Central memory CD8-positive, alpha-beta T cell (primary cell): ENCODE data around the gene IL17B.

Experiments
- ATAC-seq: fragments of 150-1000 bp; cut with Tn5 transposase; replicated peaks from 2 replicates; pipeline ENCODE4 v1.10.0; 2022; ENCODE audit warnings: mild to moderate bottlenecking, moderate FRiP score, moderate number of reproducible peaks; ENCODE audit not compliant: poor library complexity, severe bottlenecking; ENCODE audit errors: extremely low read depth
- DNase-seq, 2 donors: peaks; one replicate each; pipeline ENCODE4 v3.0.0; 2021; ENCODE audit warnings: low spot score in 2 of 2
- H3K27ac Mint-ChIP-seq: one replicate; pipeline ENCODE4 v1.8.0; 2022; ENCODE audit warnings: low read depth, mild to moderate bottlenecking, moderate library complexity, mixed read lengths
- H3K27me3 Mint-ChIP-seq: one replicate; pipeline ENCODE4 v1.8.0; 2022; ENCODE audit warnings: mixed read lengths
- H3K36me3 Mint-ChIP-seq: one replicate; pipeline ENCODE4 v1.8.0; 2022; ENCODE audit warnings: mild to moderate bottlenecking, moderate library complexity, mixed read lengths; ENCODE audit not compliant: insufficient read depth
- H3K4me1 Mint-ChIP-seq: one replicate; pipeline ENCODE4 v1.8.0; 2022; ENCODE audit warnings: mixed read lengths
- H3K4me3 Mint-ChIP-seq: one replicate; pipeline ENCODE4 v1.8.0; 2022; ENCODE audit warnings: mild to moderate bottlenecking, moderate library complexity, mixed read lengths
- H3K9me3 Mint-ChIP-seq: one replicate; pipeline ENCODE4 v1.8.0; 2022; ENCODE audit warnings: mixed read lengths

Gene IL17B

DNA sequence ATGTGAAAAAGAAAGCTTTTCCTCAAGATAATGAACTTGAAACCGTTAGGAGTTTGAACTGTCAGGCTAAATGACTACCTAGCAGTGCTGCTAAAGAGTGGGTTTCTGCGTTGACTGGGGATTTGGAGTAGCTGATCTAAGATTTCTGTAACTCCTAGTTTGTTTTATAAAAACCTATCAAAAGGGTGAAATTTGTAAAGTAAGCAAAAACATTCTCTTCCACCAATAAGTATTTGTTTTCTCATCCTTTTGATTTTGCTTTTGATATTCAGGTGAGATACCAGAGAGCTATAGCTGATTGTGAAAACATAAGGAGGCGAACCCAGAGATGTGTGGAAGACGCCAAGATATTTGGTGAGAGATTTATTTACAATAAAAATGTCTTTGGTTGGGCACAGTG is 29.7 kb downstream of the IL17B start:
- ATAC-seq (no peak), DNase-seq (no peak)
- Mint-ChIP-seq H3K36me3 (peaks cover 68% of the 10 kb centered on the region), H3K4me3 (no peak overlapping the region), H3K27me3 (no peaks in the 10 kb centered on the region), H3K9me3 (no peaks in the 10 kb centered on the region), H3K27ac (no peak overlapping the region), H3K4me1 (peaks cover 58% of the 10 kb centered on the region)

DNA sequence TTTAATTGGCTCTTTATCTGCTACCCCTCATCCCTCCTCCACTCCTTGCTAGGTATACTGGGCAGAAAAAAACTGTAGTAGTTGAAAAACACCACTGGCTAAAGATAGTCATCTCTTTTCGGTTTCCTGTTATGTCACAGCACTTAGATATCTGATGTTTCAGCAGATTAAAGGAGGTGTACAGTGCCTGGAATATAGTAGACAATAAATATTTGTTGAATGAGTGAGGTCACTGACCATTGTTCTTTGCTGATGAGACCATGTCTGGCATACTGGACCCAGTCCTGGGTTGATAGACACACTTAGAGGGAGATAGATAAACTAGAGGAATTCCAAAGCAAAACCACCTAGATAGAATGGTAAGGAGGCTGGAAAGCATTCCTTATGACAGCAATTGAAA is 30.6 kb downstream of the IL17B start:
- Mint-ChIP-seq H3K27me3 (no peaks in the 10 kb centered on the region), H3K4me1 (peaks cover 63% of the 10 kb centered on the region), H3K4me3 (peak overlapping the region; percentile 51), H3K27ac (peak overlapping the region; percentile 83), H3K36me3 (peaks cover 61% of the 10 kb centered on the region), H3K9me3 (no peaks in the 10 kb centered on the region)
- ATAC-seq (no peak), DNase-seq (no peak)

DNA sequence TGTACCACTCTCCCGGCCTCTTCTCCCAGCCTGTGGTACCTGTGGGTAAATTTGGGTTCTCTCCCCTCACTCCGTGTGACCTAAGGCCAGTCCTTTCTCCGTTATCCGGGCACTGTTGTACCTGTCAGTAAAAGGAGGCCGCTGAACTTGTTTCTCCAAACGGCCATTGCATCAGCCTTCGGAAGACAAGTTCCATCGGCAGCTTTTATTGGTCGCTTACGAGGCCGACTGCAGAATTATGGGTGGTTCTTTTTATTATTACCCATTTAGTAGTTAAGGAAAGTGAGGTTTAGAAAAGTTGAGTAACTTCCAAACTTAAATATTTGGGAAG is 33.2 kb downstream of the IL17B start:
- H3K4me1 Mint-ChIP-seq = peaks cover 56% of the 10 kb centered on the region
- ATAC-seq = no peak
- peak overlapping the region; percentile 90 for H3K4me3 Mint-ChIP-seq
- DNase-seq = no peak
- no peaks in the 10 kb centered on the region for H3K9me3 Mint-ChIP-seq
- H3K36me3 Mint-ChIP-seq = peaks cover 39% of the 10 kb centered on the region
- H3K27ac Mint-ChIP-seq = peak overlapping the region; percentile 84
- no peaks in the 10 kb centered on the region for H3K27me3 Mint-ChIP-seq

DNA sequence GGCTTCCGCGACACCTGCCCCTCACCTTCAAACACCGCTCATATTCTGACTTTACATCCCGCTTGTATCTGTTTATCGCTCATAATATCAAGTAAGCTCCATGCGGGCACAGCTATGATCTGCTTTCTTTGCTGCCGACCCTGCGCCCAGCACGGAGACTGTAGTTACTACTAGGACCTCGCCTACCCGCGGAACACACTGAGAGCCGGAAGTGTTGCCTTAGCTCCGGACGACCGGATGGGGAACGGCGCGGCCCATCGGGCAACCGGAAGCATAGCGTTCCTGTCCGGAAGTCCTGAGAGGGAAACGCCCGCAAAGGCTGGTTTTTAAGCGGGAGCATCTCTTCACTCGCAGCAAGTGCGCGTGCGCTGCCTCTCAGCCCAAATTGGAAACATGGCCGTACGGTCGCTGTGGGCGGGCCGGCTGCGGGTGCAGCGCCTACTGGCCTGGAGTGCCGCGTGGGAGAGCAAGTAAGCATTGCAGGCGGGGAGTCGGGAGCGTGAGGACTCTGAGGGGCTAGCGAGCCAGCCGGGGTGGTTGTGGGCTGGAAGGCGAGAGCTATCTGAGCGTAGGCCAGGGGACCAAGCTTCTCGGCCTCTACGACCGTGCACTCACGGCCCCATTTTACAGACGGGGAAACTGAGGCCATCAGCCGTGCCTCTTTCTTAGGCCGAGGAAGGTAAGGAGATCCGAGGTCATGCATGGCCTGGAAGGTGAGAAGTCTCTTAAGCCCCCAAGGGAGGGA is 33.8 kb downstream of the IL17B start, which contains the start of gene GRPEL2:
Gene GRPEL2, plus strand, starts transcription at position 353 of the 745 bp plus-strand sequence. Its CDS starts 41 bp downstream, at position 394.
- peak within 1 kb of the TSS; percentile 90 for H3K4me3 Mint-ChIP-seq
- H3K36me3 Mint-ChIP-seq = peaks cover 34% of the 10 kb centered on the region
- no peaks in the 10 kb centered on the region for H3K9me3 Mint-ChIP-seq
- H3K4me1 Mint-ChIP-seq = peaks cover 52% of the 10 kb centered on the region
- peak; percentile 73 for ATAC-seq
- H3K27me3 Mint-ChIP-seq = no peaks in the 10 kb centered on the region
- peak; percentile 63 to 68 for DNase-seq
- H3K27ac Mint-ChIP-seq = peak within 1 kb of the TSS; percentile 84

DNA sequence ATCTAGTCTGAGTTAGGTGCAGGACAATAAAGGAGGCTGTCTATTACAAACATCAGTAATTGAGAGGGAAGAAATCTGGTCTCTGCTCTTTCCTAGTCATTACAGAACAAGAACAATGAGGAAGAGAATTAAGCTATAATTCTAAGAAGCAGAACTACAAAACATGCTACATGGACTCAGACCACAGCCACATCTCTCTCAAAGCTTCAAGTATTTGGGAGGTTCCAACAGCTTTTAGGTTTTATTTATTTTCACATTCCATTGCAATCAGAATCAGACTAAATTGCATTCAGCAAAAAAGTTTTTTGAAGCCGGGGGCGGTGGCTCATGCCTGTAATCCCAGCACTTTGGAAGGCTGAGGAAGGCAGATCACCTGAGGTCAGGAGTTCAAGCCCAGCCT is 34.9 kb downstream of the IL17B start:
- no peaks in the 10 kb centered on the region for H3K9me3 Mint-ChIP-seq
- peak overlapping the region; percentile 90 for H3K4me3 Mint-ChIP-seq
- ATAC-seq = no peak
- no peaks in the 10 kb centered on the region for H3K27me3 Mint-ChIP-seq
- H3K4me1 Mint-ChIP-seq = peaks cover 44% of the 10 kb centered on the region
- DNase-seq = no peak
- H3K36me3 Mint-ChIP-seq = peaks cover 22% of the 10 kb centered on the region
- no peak overlapping the region for H3K27ac Mint-ChIP-seq

DNA sequence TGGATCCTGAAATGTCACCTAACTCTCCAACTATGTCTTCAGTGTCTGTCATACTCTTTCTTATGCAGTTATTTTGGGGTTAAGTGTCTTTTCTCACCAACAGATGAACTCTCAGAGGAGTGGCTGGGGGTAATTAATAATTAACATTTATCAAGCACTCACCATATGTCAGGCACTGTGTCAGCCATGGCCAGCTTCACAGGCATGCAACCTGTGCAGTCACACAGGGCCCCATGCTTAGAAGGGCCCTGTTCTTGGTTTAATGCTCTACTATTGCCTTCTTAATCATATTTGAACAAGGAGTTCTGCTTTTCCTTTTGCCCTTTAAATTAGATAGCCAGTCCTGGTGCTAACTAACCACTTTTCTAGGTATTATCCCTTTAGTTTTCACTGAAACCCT is 37.2 kb downstream of the IL17B start:
- DNase-seq = no peak

DNA sequence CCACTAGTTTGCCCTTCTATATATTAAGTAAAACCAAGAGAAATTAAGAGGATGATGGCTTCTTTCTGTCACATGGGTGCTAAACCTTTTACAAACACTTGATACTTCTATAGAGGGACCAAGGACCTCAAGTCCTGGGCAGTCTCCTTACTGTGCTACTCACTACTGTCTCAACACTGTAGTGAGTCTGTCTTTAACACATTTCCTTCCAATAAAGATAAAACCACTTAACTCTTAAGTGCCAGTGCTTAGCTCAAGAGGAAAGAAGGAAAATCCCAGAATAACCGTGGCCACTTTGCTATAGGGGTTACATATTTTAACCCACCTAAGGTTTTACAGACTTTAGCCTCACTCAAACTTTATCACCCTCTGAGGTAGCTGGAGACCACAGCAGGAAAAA is 38.2 kb downstream of the IL17B start:
- Mint-ChIP-seq H3K36me3 (peaks cover 8% of the 10 kb centered on the region), H3K9me3 (no peaks in the 10 kb centered on the region), H3K27me3 (no peaks in the 10 kb centered on the region), H3K4me1 (peaks cover 18% of the 10 kb centered on the region), H3K27ac (no peak overlapping the region), H3K4me3 (no peak overlapping the region)
- DNase-seq (no peak), ATAC-seq (no peak)

More for the DNA sequence above, 37.2 kb downstream of the IL17B start:
- H3K4me1 Mint-ChIP-seq = peaks cover 24% of the 10 kb centered on the region
- no peaks in the 10 kb centered on the region for H3K9me3 Mint-ChIP-seq
- H3K36me3 Mint-ChIP-seq = peaks cover 12% of the 10 kb centered on the region
- no peaks in the 10 kb centered on the region for H3K27me3 Mint-ChIP-seq
- no peak overlapping the region for H3K4me3 Mint-ChIP-seq
- no peak overlapping the region for H3K27ac Mint-ChIP-seq
- ATAC-seq = no peak

DNA sequence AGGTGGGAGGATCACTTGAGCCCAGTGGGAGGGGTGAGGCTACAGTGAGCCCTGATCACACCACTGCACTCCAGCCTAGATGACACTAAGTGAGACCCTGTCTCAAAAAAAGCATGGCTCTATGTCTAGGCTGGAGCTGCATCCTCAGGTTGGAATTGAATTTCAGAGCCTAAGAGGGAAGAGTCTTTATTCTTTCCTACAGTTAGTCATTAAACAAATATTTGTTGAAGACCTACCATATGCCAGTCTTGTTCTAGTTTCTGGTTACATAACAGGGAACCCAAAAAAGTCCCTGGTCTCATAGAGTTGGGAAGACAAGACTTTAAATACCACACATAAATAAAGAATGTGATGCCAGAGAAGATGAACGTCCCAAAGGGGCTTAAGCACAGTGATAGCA is 40.7 kb downstream of the IL17B start:
- Mint-ChIP-seq H3K4me3 (no peak overlapping the region), H3K27ac (no peak overlapping the region), H3K4me1 (no peaks in the 10 kb centered on the region), H3K9me3 (no peaks in the 10 kb centered on the region), H3K27me3 (peaks cover 9% of the 10 kb centered on the region), H3K36me3 (peaks cover 4% of the 10 kb centered on the region)
- DNase-seq (no peak), ATAC-seq (no peak)

DNA sequence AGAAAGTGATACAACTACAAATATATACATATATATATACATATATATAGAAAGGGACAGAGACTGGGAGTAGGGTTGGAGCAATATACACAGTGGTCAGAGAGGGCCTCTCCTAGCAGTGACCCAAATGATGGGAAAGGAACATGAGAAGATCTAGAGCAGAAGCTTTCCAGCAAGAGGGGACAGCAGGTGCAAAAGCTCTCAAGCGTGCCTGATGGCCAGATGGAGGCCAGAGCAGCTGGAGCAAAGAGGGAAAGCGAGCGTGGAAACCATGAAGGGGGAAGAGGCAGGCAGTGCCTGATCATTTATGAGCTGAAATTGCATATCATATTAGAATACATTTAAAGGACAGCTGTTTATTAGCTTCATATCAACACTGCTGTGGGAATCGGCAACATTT is 41.4 kb downstream of the IL17B start:
- no peak for ATAC-seq

DNA sequence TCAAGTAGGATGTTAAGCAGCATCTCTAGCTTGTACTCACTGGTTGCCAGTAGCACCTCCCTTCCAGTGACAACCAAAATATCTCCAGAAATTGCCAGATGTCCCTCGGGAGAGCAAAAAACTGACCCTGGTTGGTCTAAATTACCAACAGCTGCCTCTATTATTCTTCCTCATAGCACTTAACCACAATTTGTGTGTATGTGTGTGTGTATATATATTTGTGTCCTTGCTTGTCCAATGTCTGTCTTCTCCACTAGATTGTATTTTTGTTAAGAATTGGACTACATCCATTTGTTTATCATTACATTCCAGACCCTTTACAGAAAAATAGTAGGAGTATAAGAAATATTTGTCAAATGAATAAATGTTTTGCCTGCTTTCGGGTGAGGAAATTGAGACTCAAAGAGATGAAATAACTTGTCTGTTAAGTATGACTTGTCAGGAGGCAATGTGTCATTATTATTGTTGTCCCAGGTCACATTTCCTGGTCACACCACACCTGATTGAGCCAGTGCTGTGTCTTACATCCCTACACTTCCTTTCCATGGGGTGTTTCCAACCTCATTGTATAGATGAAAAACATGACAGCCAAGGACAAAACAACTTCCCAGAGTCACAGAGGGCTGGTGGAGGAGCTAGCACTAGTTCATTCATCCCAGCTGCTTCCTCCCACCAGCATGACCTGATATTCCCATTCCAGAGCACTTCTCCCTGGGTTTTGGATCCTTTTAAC is 45.2 kb downstream of the IL17B start:
- Mint-ChIP-seq H3K9me3 (no peaks in the 10 kb centered on the region), H3K4me3 (no peak overlapping the region), H3K27ac (no peak overlapping the region), H3K36me3 (peaks cover 4% of the 10 kb centered on the region), H3K4me1 (no peaks in the 10 kb centered on the region), H3K27me3 (peaks cover 9% of the 10 kb centered on the region)
- no peak for DNase-seq
- no peak for ATAC-seq

More for the DNA sequence above, 41.4 kb downstream of the IL17B start:
- H3K27ac Mint-ChIP-seq = no peak overlapping the region
- peaks cover 9% of the 10 kb centered on the region for H3K27me3 Mint-ChIP-seq
- no peak overlapping the region for H3K4me3 Mint-ChIP-seq
- no peaks in the 10 kb centered on the region for H3K4me1 Mint-ChIP-seq
- no peak for DNase-seq
- peaks cover 4% of the 10 kb centered on the region for H3K36me3 Mint-ChIP-seq
- H3K9me3 Mint-ChIP-seq = no peaks in the 10 kb centered on the region

DNA sequence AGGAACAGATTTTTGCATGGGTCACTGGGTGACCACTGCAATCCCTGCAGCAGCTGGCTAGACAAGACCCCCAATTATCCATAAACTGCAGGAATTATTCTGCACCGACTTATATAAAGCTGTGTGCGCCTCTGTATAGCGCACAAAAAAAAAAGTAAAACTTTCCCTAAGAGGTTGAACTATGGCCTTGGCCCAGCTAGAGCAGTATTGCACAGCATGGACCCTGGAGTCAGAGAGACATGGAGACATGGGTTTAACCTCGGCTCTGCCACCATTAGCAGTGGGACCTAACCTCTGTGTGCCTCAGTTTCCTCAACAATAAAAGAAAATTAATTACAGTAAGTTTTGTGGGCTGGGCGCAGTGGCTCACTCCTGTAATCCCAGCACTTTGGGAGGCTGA is 50.9 kb downstream of the IL17B start:
- Mint-ChIP-seq H3K36me3 (no peaks in the 10 kb centered on the region), H3K27me3 (no peaks in the 10 kb centered on the region), H3K9me3 (no peaks in the 10 kb centered on the region), H3K4me1 (no peaks in the 10 kb centered on the region), H3K27ac (no peak overlapping the region), H3K4me3 (no peak overlapping the region)
- ATAC-seq (no peak), DNase-seq (no peak)

DNA sequence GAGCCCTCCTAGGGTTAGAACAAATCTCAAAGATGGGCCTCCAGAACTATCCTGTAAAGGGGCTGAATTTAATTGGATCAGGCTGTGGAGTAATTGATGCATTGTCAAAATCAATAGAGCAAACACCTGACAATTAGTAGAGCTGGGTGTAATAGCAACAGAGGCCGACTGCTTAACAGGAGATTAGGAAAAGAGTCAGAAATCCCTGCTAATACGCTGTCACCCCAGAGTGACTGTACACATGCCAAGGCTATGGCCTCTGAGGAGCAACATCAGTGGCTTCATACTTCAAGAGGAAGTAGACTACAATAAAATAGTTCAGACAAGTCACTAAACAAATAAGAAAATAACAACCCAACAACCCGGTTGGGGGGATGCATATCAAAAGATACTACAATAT is 52.5 kb downstream of the IL17B start:
- Mint-ChIP-seq H3K4me3 (no peak overlapping the region), H3K4me1 (no peaks in the 10 kb centered on the region), H3K27ac (no peak overlapping the region), H3K36me3 (no peaks in the 10 kb centered on the region), H3K27me3 (no peaks in the 10 kb centered on the region), H3K9me3 (no peaks in the 10 kb centered on the region)
- DNase-seq = no peak
- no peak for ATAC-seq

DNA sequence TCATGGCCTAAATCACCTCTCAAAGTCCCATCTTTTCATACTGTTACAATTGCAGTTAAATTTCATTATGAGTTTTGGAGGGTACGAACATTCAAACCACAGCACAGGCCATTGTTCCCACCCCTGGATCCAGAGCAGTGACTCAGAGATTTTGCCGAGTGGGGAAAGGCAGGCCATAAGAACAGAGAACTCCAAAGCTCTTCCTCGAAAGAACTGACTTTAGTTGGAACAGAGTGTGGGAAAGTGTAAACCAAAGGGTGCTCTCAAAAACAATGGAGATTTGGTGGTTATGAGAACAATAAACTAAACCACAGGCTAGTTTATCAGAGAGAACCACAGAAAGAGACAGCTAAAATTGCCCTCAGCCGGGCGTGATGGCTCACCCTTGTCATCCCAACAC is 53.2 kb downstream of the IL17B start:
- H3K9me3 Mint-ChIP-seq = no peaks in the 10 kb centered on the region
- ATAC-seq = no peak
- no peak overlapping the region for H3K4me3 Mint-ChIP-seq
- no peak for DNase-seq
- no peaks in the 10 kb centered on the region for H3K4me1 Mint-ChIP-seq
- H3K27me3 Mint-ChIP-seq = no peaks in the 10 kb centered on the region
- no peak overlapping the region for H3K27ac Mint-ChIP-seq
- no peaks in the 10 kb centered on the region for H3K36me3 Mint-ChIP-seq
